H1 (cell line): ENCODE measurements around the gene CRIP1. TPM values are rescaled to one million over a fixed set of nuclear protein-coding genes. Genes with fewer than 3 reads are reported as not detected.

ENCODE experiments used
- CBX8 ChIP-seq: fragments of 300-800, 300-1000 bp; sonication (generic); IDR thresholded peaks from 2 replicates; pipeline ENCODE4 v1.7.1; 2016; ENCODE audit warnings: low read depth, low read length, borderline replicate concordance
- CHD7 ChIP-seq: fragments of 300-600 bp; sonication (generic); IDR thresholded peaks from 2 replicates; pipeline ENCODE4 v1.7.1; 2012; ENCODE audit warnings: low read length, moderate library complexity, mild to moderate bottlenecking, inconsistent platforms; ENCODE audit not compliant: insufficient replicate concordance
- CTBP2 ChIP-seq: IDR thresholded peaks from 2 replicates; pipeline ENCODE4 v1.7.0; 2011; ENCODE audit warnings: borderline replicate concordance, mild to moderate bottlenecking, moderate library complexity, mixed read lengths, low read length; ENCODE audit not compliant: insufficient read depth, insufficient read length
- EGR1 ChIP-seq: IDR thresholded peaks from 2 replicates; pipeline ENCODE4 v1.6.1; 2011; ENCODE audit warnings: low read depth, low read length, borderline replicate concordance
- POLR2AphosphoS5 ChIP-seq: IDR thresholded peaks from 2 replicates; pipeline ENCODE4 v1.6.1; 2011; ENCODE audit warnings: low read depth, low read length
- TAF1 ChIP-seq: IDR thresholded peaks from 2 replicates; pipeline ENCODE4 v1.6.1; 2011; ENCODE audit warnings: mild to moderate bottlenecking, low read depth, low read length
- YY1 ChIP-seq: IDR thresholded peaks from 2 replicates; pipeline ENCODE4 v1.6.1; 2011; ENCODE audit warnings: low read depth, mild to moderate bottlenecking, low read length
- polyA plus RNA-seq, 7 experiments: library from polyadenylated mRNA; depleted of rRNA in 3 of 7; stranded (reverse) in 5 of 7; unstranded in 2 of 7; fragments of >200 nt in 5 of 7; fragments of 200-250 nt in 2 of 7; gene quantifications; 1 replicate in 5 of 7; 2 replicates in 1 of 7; 4 replicates in 1 of 7; pipeline versions ENCODE4 v1.2.1 to v1.2.3, GENCODE V29; 2011 to 2013; ENCODE audit warnings: missing spikeins in 2 of 7, mixed read lengths in 2 of 7
- total RNA-seq: library from RNA; stranded (reverse); fragmentation: NEBNext Ultra II Directional; extraction: Animal tissue kit (Norgen Biotek cat#: 25700); gene quantifications from 2 replicates; pipeline ENCODE4 v1.2.1, GENCODE V29; 2021

CRIP1 gene
- total and polyA plus RNA-seq, 2 of the 8 experiments (the other 6 are each of a cell fraction or from before 2014, with no cell fraction given): 1.2 to 2.2 TPM

GRCh38 chr14:105439710-105440553, 46.8 kb upstream of the CRIP1 start (continued):
- TF ChIP-seq CHD7 (no peak), YY1 (no peak), POLR2AphosphoS5 (no peak), CBX8 (no peak), EGR1 (no peak), CTBP2 (no peak), TAF1 (no peak)
